Measurements from ENCODE around the gene HIVEP2.

Gene HIVEP2

DNA sequence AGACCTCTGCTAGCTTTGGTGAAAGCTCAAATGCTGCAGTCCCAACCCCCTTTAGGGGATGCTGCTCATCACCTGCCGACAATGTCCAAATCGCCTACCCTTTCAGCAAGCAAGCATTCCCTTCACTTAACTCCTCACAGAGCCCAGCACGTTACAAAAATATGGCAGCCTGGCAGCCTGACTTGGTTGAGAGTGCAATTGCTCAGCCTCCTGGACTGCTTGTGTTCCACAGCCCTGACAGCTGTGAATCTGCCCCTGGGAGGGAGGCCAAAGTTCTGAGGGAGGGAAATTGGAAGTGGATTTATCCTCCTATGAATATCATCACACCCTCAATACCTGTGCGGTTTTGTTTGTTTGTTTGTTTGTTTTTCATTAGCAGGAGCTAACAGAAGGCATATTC, 231.0 kb downstream of the HIVEP2 start:
- no peak for DNase-seq (ENCODE audit: low read depth)
- no peak overlapping the region for H3K4me3 ChIP-seq (ENCODE audit: low read length)
- TF ChIP-seq CTCF (conservative IDR thresholded peaks at IDR 0.05; ENCODE audit: low read depth, low read length): no peak

GRCh38 chr6:142712231-142712630, 232.7 kb downstream of the HIVEP2 start:
- DNase-seq (ENCODE audit: low read depth): no peak
- H3K4me3 ChIP-seq (ENCODE audit: low read length): no peak overlapping the region
- no peak for TF ChIP-seq CTCF (conservative IDR thresholded peaks at IDR 0.05; ENCODE audit: low read depth, low read length)

DNA sequence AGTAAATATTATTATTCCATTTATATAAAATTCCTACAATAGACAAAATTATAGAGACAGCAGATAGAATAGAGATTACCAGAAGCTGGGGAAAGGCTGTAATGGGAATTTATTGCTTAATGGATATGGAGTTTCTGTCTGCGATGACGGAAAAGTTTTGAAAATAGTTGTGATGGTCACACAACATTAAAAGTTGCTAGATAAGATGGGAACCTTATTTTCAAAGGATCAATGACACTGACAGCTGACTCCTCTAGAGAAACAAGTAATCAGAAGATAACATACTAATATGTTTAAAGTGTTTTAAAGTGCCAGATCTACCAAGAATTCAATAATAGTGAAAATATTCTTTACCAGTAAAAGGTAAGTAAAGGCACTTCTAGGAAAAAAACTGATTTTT, 236.3 kb downstream of the HIVEP2 start:
- DNase-seq (ENCODE audit: low read depth): no peak
- TF ChIP-seq CTCF (conservative IDR thresholded peaks at IDR 0.05; ENCODE audit: low read depth, low read length): no peak
- no peak overlapping the region for H3K4me3 ChIP-seq (ENCODE audit: low read length)

- TF ChIP-seq CTCF (conservative IDR thresholded peaks at IDR 0.05; ENCODE audit: low read depth, low read length): no peak
- H3K4me3 ChIP-seq (ENCODE audit: low read length): no peak overlapping the region
- no peak for DNase-seq (ENCODE audit: low read depth)
Observed at GRCh38 chr6:142707255-142707654, 237.7 kb downstream of the HIVEP2 start.

DNA sequence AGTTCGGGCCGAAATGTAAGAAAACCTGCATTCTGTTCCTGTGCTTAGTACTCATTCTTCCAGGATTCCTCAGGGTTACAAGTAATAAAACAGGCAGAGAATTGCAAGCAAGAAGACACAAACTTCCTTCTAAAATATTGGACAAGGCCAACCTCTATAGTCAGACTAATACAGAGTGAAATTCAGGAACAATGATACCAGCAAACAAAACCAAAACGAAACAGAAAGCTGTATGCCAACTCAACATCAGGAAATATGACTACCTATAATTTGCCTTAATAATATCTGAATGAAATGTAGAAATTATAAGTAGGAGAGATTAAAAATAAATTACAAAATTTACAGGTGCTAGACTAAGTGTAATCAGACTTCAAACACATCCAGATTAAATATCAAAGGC, 238.8 kb downstream of the HIVEP2 start:
- no peak overlapping the region for H3K4me3 ChIP-seq (ENCODE audit: low read length)
- no peak for TF ChIP-seq CTCF (conservative IDR thresholded peaks at IDR 0.05; ENCODE audit: low read depth, low read length)
- no peak for DNase-seq (ENCODE audit: low read depth)

DNA sequence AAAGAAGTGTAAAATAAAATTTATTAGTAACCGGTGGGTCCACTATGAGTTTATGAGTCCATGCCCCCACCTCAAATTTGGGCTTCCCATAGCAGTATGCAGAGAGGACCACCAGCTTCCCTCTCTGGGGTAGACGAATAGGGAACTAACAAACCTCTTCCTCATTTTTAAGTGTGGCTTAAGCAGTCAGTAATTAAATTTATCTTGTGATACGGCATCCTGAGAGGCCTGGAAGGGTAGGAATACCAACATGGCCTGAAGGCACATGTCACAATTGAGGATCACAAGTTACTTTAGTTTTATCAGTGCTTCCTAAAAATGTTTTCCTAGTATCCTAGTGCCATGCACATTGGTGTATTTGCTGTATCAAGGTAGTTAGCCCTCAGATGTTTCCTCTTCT, 239.9 kb downstream of the HIVEP2 start:
- no peak for TF ChIP-seq CTCF (conservative IDR thresholded peaks at IDR 0.05; ENCODE audit: low read depth, low read length)
- no peak overlapping the region for H3K4me3 ChIP-seq (ENCODE audit: low read length)
- no peak for DNase-seq (ENCODE audit: low read depth)

GRCh38 chr6:142702501-142703460, 242.2 kb downstream of the HIVEP2 start:
- no peak for DNase-seq (ENCODE audit: low read depth)
- no peak overlapping the region for H3K4me3 ChIP-seq (ENCODE audit: low read length)
- no peak for TF ChIP-seq CTCF (conservative IDR thresholded peaks at IDR 0.05; ENCODE audit: low read depth, low read length)

All from retinal pigment epithelial cell (primary cell).